Measurements from ENCODE around the gene CPE.

DNA sequence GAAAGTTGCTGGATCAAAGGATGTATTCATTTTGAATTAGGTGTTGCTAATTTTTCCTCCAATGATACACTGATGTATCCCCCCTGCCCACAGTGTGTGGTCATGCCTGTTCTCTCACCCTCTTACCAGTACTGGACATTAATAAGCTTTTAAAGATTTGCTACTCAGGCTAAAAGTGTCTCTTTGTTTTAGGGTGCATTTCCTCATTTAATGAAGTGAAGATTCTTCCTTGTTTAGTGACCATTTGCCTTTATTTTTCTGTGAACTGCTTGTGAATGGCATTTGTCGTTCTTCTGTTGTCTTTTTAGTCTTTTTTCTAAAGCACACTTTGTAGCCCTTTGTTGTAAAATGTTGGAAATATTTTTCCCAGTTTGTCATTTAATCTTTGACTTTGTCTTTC is 46.3 kb upstream of the CPE start:
- TF ChIP-seq EZH2 (IDR thresholded peaks at IDR 0.05) = no peak
- TF ChIP-seq POLR2AphosphoS5 (IDR thresholded peaks at IDR 0.05; ENCODE audit: borderline replicate concordance, low read depth, low read length) = no peak
- no peak for TF ChIP-seq FOXP2 (optimal IDR thresholded peaks at IDR 0.05; ENCODE audit: control extremely low read depth, extremely low read length, insufficient read depth)

All from SK-N-MC (cell line).